H1 (cell line): Measurements from ENCODE around the gene CA5A. TPM values are rescaled to one million over a fixed set of nuclear protein-coding genes. Genes with fewer than 3 reads are reported as not detected.

Experiments
- CTCF ChIA-PET: fragments of 300-600 bp; sonication (Branson Sonifier 250); formaldehyde crosslinking; loops from one replicate; lab custom pipeline; 2021; ENCODE audit not compliant: partially characterized antibody; lab: Charles Lee
- POLR2A ChIA-PET: fragments of 300-600 bp; sonication (Branson Sonifier 250); formaldehyde crosslinking; loops from one replicate; lab custom pipeline; 2021; ENCODE audit warnings: inconsistent platforms; ENCODE audit not compliant: partially characterized antibody; lab: Charles Lee
- DNase-seq, 2 experiments: peaks; one replicate each; pipeline versions ENCODE4 v3.0.0 to v3.0.0-alpha.2; 2010 to 2022; ENCODE audit warnings: low spot score in 2 of 2, low read depth in 1 of 2, mixed read lengths in 1 of 2
- FAIRE-seq: peaks from 2 replicates; lab custom pipeline; 2011; peaks lifted over from hg19 to GRCh38; lab: Jason Lieb, UNC
- H2AFZ ChIP-seq: 2 replicates; pipeline ENCODE4 v1.8.1; 2012; ENCODE audit warnings: low read length, inconsistent platforms
- H2AK5ac ChIP-seq: 2 replicates; pipeline ENCODE4 v1.6.1; 2013; ENCODE audit warnings: low read depth, low read length
- H2BK120ac ChIP-seq: replicated peaks from 2 replicates; pipeline ENCODE3; 2013; ENCODE audit warnings: low read depth, low read length, inconsistent platforms
- H2BK12ac ChIP-seq: 2 replicates; pipeline ENCODE4 v1.6.1; 2013; ENCODE audit warnings: low read depth, low read length
- H2BK15ac ChIP-seq: 2 replicates; pipeline ENCODE4 v1.6.1; 2013; ENCODE audit warnings: low read length
- H2BK20ac ChIP-seq: 2 replicates; pipeline ENCODE4 v1.6.1; 2013; ENCODE audit warnings: low read length
- H2BK5ac ChIP-seq: 2 replicates; pipeline ENCODE4 v1.6.1; 2013; ENCODE audit warnings: low read depth, low read length
- H3K14ac ChIP-seq: 2 replicates; pipeline ENCODE4 v1.6.1; 2013; ENCODE audit warnings: inconsistent platforms; ENCODE audit not compliant: insufficient read length
- H3K18ac ChIP-seq: 2 replicates; pipeline ENCODE4 v1.6.1; 2013; ENCODE audit warnings: low read length; ENCODE audit errors: extremely low read depth
- H3K23ac ChIP-seq: 2 replicates; pipeline ENCODE4 v1.6.1; 2013; ENCODE audit warnings: inconsistent platforms; ENCODE audit not compliant: insufficient read length
- H3K23me2 ChIP-seq: 2 replicates; pipeline ENCODE4 v1.6.1; 2013; ENCODE audit warnings: low read depth, low read length
- H3K27ac ChIP-seq: 2 replicates; pipeline ENCODE4 v1.6.1; 2011; ENCODE audit warnings: low read depth, low read length, inconsistent platforms
- H3K27me3 ChIP-seq, 4 experiments: replicated peaks in 1 of 4; 1 replicate in 1 of 4; 2 replicates in 3 of 4; pipeline versions ENCODE4 v1.6.1 to v1.8.1; 2011 to 2013; ENCODE audit warnings: low read length in 3 of 4, mild to moderate bottlenecking in 3 of 4, inconsistent platforms in 2 of 4, mixed read lengths in 2 of 4, moderate library complexity in 1 of 4; ENCODE audit not compliant: control insufficient read depth in 3 of 4, insufficient read depth in 3 of 4; ENCODE audit errors: extremely low read depth in 1 of 4
- H3K36me3 ChIP-seq, 4 experiments: 2 replicates each; pipeline versions ENCODE4 v1.6.1 to v1.8.1; 2011 to 2013; ENCODE audit warnings: mild to moderate bottlenecking in 4 of 4, low read length in 3 of 4, moderate library complexity in 2 of 4, control low read depth in 1 of 4, inconsistent platforms in 1 of 4; ENCODE audit not compliant: insufficient read depth in 4 of 4, control insufficient read depth in 2 of 4
- H3K4ac ChIP-seq: replicated peaks from 2 replicates; pipeline ENCODE3; 2013; ENCODE audit warnings: low read length, low read depth, mixed read lengths, inconsistent platforms; ENCODE audit not compliant: insufficient read length
- H3K4me1 ChIP-seq, 4 experiments: replicated peaks in 1 of 4; 1 replicate in 1 of 4; 2 replicates in 3 of 4; pipeline versions ENCODE4 v1.6.1 to v1.8.1; 2011 to 2013; ENCODE audit warnings: low read length in 3 of 4, inconsistent platforms in 2 of 4, mixed read lengths in 1 of 4; ENCODE audit not compliant: insufficient read depth in 4 of 4, control insufficient read depth in 3 of 4
- H3K4me2 ChIP-seq, 2 experiments: 2 replicates each; pipeline versions ENCODE4 v1.6.1 to v1.8.1; 2011 to 2013; ENCODE audit warnings: low read depth in 2 of 2, low read length in 2 of 2, control low read depth in 1 of 2, inconsistent platforms in 1 of 2, mild to moderate bottlenecking in 1 of 2; ENCODE audit not compliant: insufficient read depth in 1 of 2
- H3K4me3 ChIP-seq, 4 experiments: fragments of 200-600, 300-600 bp in 1 of 4; sonication (generic), shearing (Covaris generic), sonication (Bioruptor Twin) in 1 of 4; 2 replicates each; pipeline versions ENCODE4 v1.5.1 to v1.8.1; 2011 to 2016; ENCODE audit warnings: low read length in 4 of 4, low read depth in 3 of 4, control low read depth in 2 of 4, inconsistent platforms in 2 of 4, mild to moderate bottlenecking in 2 of 4, mixed read lengths in 1 of 4, moderate library complexity in 1 of 4; ENCODE audit not compliant: insufficient read depth in 2 of 4; ENCODE audit errors: extremely low read depth in 1 of 4
- H3K56ac ChIP-seq: replicated peaks from 2 replicates; pipeline ENCODE3; 2013; ENCODE audit warnings: low read depth, mild to moderate bottlenecking, mixed read lengths, low read length, inconsistent platforms; ENCODE audit not compliant: insufficient read length
- H3K79me1 ChIP-seq: 2 replicates; pipeline ENCODE4 v1.6.1; 2013; ENCODE audit warnings: low read depth, low read length, control low read depth
- H3K79me2 ChIP-seq, 2 experiments: 2 replicates each; pipeline versions ENCODE4 v1.6.1 to v1.8.1; 2012 to 2013; ENCODE audit warnings: low read length in 2 of 2, mild to moderate bottlenecking in 2 of 2, inconsistent platforms in 1 of 2; ENCODE audit not compliant: insufficient read depth in 2 of 2, control insufficient read depth in 1 of 2
- H3K9ac ChIP-seq, 4 experiments: replicated peaks in 1 of 4; 1 replicate in 1 of 4; 2 replicates in 3 of 4; pipeline versions ENCODE4 v1.6.1 to v1.8.1; 2011 to 2013; ENCODE audit warnings: low read depth in 3 of 4, low read length in 3 of 4, control low read depth in 2 of 4, mild to moderate bottlenecking in 2 of 4, moderate library complexity in 2 of 4, inconsistent platforms in 1 of 4; ENCODE audit errors: extremely low read depth in 1 of 4
- H3K9me3 ChIP-seq, 2 experiments: 2 replicates each; pipeline versions ENCODE4 v1.6.1 to v1.8.1; 2012 to 2013; ENCODE audit warnings: mild to moderate bottlenecking in 2 of 2, moderate library complexity in 2 of 2, control low read depth in 1 of 2, inconsistent platforms in 1 of 2, low read depth in 1 of 2, low read length in 1 of 2, mixed read lengths in 1 of 2; ENCODE audit not compliant: insufficient read depth in 2 of 2
- H4K20me1 ChIP-seq, 2 experiments: replicated peaks in 1 of 2; 2 replicates each; pipeline versions ENCODE3 to v1.8.1; 2011 to 2013; ENCODE audit warnings: inconsistent platforms in 2 of 2, low read length in 2 of 2, mild to moderate bottlenecking in 1 of 2; ENCODE audit not compliant: insufficient read depth in 2 of 2, control insufficient read depth in 1 of 2
- H4K5ac ChIP-seq: 2 replicates; pipeline ENCODE4 v1.6.1; 2013; ENCODE audit warnings: low read length, low read depth, mixed read lengths, inconsistent platforms; ENCODE audit not compliant: insufficient read length
- H4K8ac ChIP-seq: 2 replicates; pipeline ENCODE4 v1.8.0; 2013; ENCODE audit warnings: mild to moderate bottlenecking, moderate library complexity, low read length, inconsistent platforms; ENCODE audit not compliant: insufficient read depth; ENCODE audit errors: extremely low read depth
- H4K91ac ChIP-seq: replicated peaks from 2 replicates; pipeline ENCODE3; 2013; ENCODE audit warnings: low read length, mixed read lengths, inconsistent platforms; ENCODE audit not compliant: insufficient read length
- BRCA1 ChIP-seq: IDR thresholded peaks from 2 replicates; pipeline ENCODE4 v1.6.1; 2012; ENCODE audit warnings: low read depth, low read length, improper control_type of control experiment
- KDM1A ChIP-seq: fragments of 200-600, 300-600 bp; sonication (generic); IDR thresholded peaks from 2 replicates; pipeline ENCODE4 v1.7.1; 2016; ENCODE audit warnings: mild to moderate bottlenecking, low read length, borderline replicate concordance
- RAD21 ChIP-seq, 2 experiments: IDR thresholded peaks in 1 of 2; conservative IDR thresholded peaks in 1 of 2; 2 replicates each; pipeline ENCODE4 v1.6.1; 2011; ENCODE audit warnings: low read depth in 2 of 2, low read length in 2 of 2, improper control_type of control experiment in 1 of 2, inconsistent platforms in 1 of 2, mild to moderate bottlenecking in 1 of 2, moderate library complexity in 1 of 2
- SUZ12 ChIP-seq: fragments of 200-600 bp; sonication (generic); IDR thresholded peaks from 2 replicates; pipeline ENCODE4 v1.6.1; 2012; ENCODE audit warnings: mild to moderate bottlenecking, inconsistent platforms, low read length, moderate library complexity, mixed read lengths
- TBP ChIP-seq: IDR thresholded peaks from 2 replicates; pipeline ENCODE4 v1.6.1; 2011; ENCODE audit warnings: low read depth, low read length, improper control_type of control experiment
- WGBS, 2 experiments: shearing (Covaris generic) in 1 of 2; methylation state at CpG; one replicate each; pipeline versions ENCODE4 v1.1.6 to v1.1.7; 2013 to 2015; ENCODE audit warnings: low lambda C conversion rate in 2 of 2, mixed read lengths in 2 of 2, inconsistent platforms in 1 of 2, low coverage in 1 of 2, missing lambda C conversion rate in 1 of 2; ENCODE audit not compliant: insufficient replicate concordance in 2 of 2, insufficient coverage in 1 of 2, insufficient read length in 1 of 2; ENCODE audit errors: extremely low coverage in 1 of 2, missing lambda C conversion rate in 1 of 2; 5-methylcytosine and 5-hydroxymethylcytosine counted together
- polyA plus RNA-seq, 7 experiments: library from polyadenylated mRNA; depleted of rRNA in 3 of 7; stranded (reverse) in 5 of 7; unstranded in 2 of 7; fragments of >200 nt in 5 of 7; fragments of 200-250 nt in 2 of 7; gene quantifications; 1 replicate in 5 of 7; 2 replicates in 1 of 7; 4 replicates in 1 of 7; pipeline versions ENCODE4 v1.2.1 to v1.2.3, GENCODE V29; 2011 to 2013; ENCODE audit warnings: missing spikeins in 2 of 7, mixed read lengths in 2 of 7
- total RNA-seq: library from RNA; stranded (reverse); fragmentation: NEBNext Ultra II Directional; extraction: Animal tissue kit (Norgen Biotek cat#: 25700); gene quantifications from 2 replicates; pipeline ENCODE4 v1.2.1, GENCODE V29; 2021
- TF ChIP-seq, protein P1 (sequence below): IDR thresholded peaks from 2 replicates; pipeline ENCODE4 v1.6.1; 2011; ENCODE audit warnings: low read depth, mild to moderate bottlenecking, low read length; ENCODE audit not compliant: insufficient read depth

Gene CA5A
- total and polyA plus RNA-seq, 2 of the 8 experiments (the other 6 are each of a cell fraction or from before 2014, with no cell fraction given), result not detected

DNA sequence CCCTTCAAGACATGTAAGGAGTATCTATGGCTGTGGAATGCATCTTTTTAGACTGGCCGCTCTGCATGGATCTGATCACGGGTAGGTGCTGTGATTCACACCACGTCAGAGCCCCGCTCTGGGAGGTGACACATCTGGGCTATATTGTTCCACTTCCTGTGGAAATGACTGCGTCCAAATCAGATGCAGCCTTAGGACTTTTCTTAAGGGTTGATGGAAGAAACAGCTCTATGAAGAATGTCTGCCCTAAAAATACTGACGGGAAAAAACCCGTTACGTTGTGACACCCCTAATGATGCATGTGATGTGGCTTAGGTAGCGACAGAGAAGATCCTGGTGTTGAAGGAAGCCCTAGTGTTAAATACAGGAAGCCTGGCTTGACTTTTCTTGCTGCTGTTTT, 27.1 kb upstream of the CA5A start:
- H3K4me2 ChIP-seq, result no peak overlapping the region
- peaks cover 0 to 2% (median 0%) of the 10 kb centered on the region in 4 experiments; a peak in 1 of 8 replicates for H3K36me3 ChIP-seq
- no peak overlapping the region for H3K4ac ChIP-seq
- H2AK5ac ChIP-seq, result no peak overlapping the region
- H3K27ac ChIP-seq, result no peak overlapping the region
- POLR2A ChIA-PET, result interaction anchor here (7.1 kb wide), 1 partner anchor 10 kb away, joined by 40 read pairs; the partner anchor contains the start of gene BANP
- no peak overlapping the region for H4K8ac ChIP-seq
- peaks cover 10% of the 10 kb centered on the region for H3K79me1 ChIP-seq
- H2BK20ac ChIP-seq, result no peak overlapping the region
- H3K14ac ChIP-seq, result no peak overlapping the region
- no peak for FAIRE-seq
- peaks cover 3 to 19% of the 10 kb centered on the region in 2 experiments for H4K20me1 ChIP-seq
- H3K79me2 ChIP-seq, result peaks cover 0 to 90% of the 10 kb centered on the region in 2 experiments
- TF ChIP-seq RAD21 (IDR thresholded peaks at IDR 0.05 in 1 of 2, conservative IDR thresholded peaks at IDR 0.05 in 1 of 2; ENCODE audit: low read depth in 2 of 2, low read length in 2 of 2), result no peak
- TF ChIP-seq, protein P1, sequence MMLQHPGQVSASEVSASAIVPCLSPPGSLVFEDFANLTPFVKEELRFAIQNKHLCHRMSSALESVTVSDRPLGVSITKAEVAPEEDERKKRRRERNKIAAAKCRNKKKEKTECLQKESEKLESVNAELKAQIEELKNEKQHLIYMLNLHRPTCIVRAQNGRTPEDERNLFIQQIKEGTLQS, result no peak
- no peak for TF ChIP-seq KDM1A
- TF ChIP-seq TBP, result no peak
- TF ChIP-seq SUZ12, result no peak
- no peak for TF ChIP-seq BRCA1
- no peaks in the 10 kb centered on the region for H3K9me3 ChIP-seq
- H2BK5ac ChIP-seq, result no peak overlapping the region
- H3K23me2 ChIP-seq, result no peaks in the 10 kb centered on the region
- H2AFZ ChIP-seq, result no peak overlapping the region
- no peak overlapping the region for H3K23ac ChIP-seq
- no peak overlapping the region for H3K56ac ChIP-seq
- no peak overlapping the region for H2BK15ac ChIP-seq
- no peak overlapping the region for H4K5ac ChIP-seq
- no peak overlapping the region for H3K9ac ChIP-seq
- no peak for DNase-seq
- no peaks in the 10 kb centered on the region for H3K27me3 ChIP-seq
- no peak overlapping the region for H2BK12ac ChIP-seq
- no peak overlapping the region for H3K4me3 ChIP-seq
- H3K18ac ChIP-seq, result no peak overlapping the region
- CTCF ChIA-PET, result no interaction called here
- H2BK120ac ChIP-seq, result no peak overlapping the region
- peaks cover 0 to 13% (median 2%) of the 10 kb centered on the region in 4 experiments; a peak in 2 of 7 replicates for H3K4me1 ChIP-seq
- no peak overlapping the region for H4K91ac ChIP-seq
- 90% methylated on average over 9 of the region's 9 CpGs; no CpG with 5 or more reads in 1 of the 2 experiments for WGBS, 2 experiments
